Skeletal muscle satellite cell (primary cell): ENCODE results near the gene CCDC57.

Experiments used
- H3K27me3 ChIP-seq: 2 replicates; pipeline ENCODE4 v1.7.0; 2013; ENCODE audit warnings: low read length; ENCODE audit not compliant: control insufficient read depth, insufficient read depth
- H3K36me3 ChIP-seq: 2 replicates; pipeline ENCODE4 v1.7.0; 2013; ENCODE audit warnings: mild to moderate bottlenecking, control low read depth, low read length; ENCODE audit not compliant: insufficient read depth
- H3K4me1 ChIP-seq: 2 replicates; pipeline ENCODE4 v1.7.0; 2013; ENCODE audit warnings: low read length; ENCODE audit not compliant: control insufficient read depth, insufficient read depth
- H3K4me2 ChIP-seq: 2 replicates; pipeline ENCODE4 v1.7.0; 2013; ENCODE audit warnings: mild to moderate bottlenecking, low read length
- H3K4me3 ChIP-seq: 2 replicates; pipeline ENCODE4 v1.7.0; 2013; ENCODE audit warnings: low read length
- H3K9ac ChIP-seq: 2 replicates; pipeline ENCODE4 v1.7.0; 2013; ENCODE audit warnings: mild to moderate bottlenecking, low read depth, low read length, moderate library complexity
- H3K9me3 ChIP-seq: replicated peaks from 2 replicates; pipeline ENCODE4 v1.7.0; 2013; ENCODE audit warnings: mild to moderate bottlenecking, control low read depth, low read length

CCDC57 gene

GRCh38 chr17:82056729-82057621 lies 155.7 kb downstream of the CCDC57 start:
- Histone ChIP-seq H3K36me3 (peaks cover 76% of the 10 kb centered on the region), H3K4me3 (no peak overlapping the region), H3K9me3 (no peaks in the 10 kb centered on the region), H3K4me2 (no peak overlapping the region), H3K9ac (no peak overlapping the region), H3K4me1 (peaks cover 12% of the 10 kb centered on the region), H3K27me3 (no peaks in the 10 kb centered on the region)

- Histone ChIP-seq H3K9me3 (no peaks in the 10 kb centered on the region), H3K27me3 (no peaks in the 10 kb centered on the region), H3K9ac (no peak overlapping the region), H3K4me2 (no peak overlapping the region), H3K36me3 (peaks cover 70% of the 10 kb centered on the region), H3K4me1 (peaks cover 12% of the 10 kb centered on the region), H3K4me3 (no peak overlapping the region)
Observed at GRCh38 chr17:82055965-82056728, 156.5 kb downstream of the CCDC57 start.

- no peaks in the 10 kb centered on the region for H3K27me3 ChIP-seq
- H3K9ac ChIP-seq, result no peak overlapping the region
- H3K9me3 ChIP-seq, result no peaks in the 10 kb centered on the region
- H3K36me3 ChIP-seq, result peaks cover 64% of the 10 kb centered on the region
- H3K4me2 ChIP-seq, result no peak overlapping the region
- H3K4me3 ChIP-seq, result no peak overlapping the region
- peaks cover 17% of the 10 kb centered on the region for H3K4me1 ChIP-seq
Observed at GRCh38 chr17:82055023-82055964, 157.3 kb downstream of the CCDC57 start.

- Histone ChIP-seq H3K36me3 (peaks cover 64% of the 10 kb centered on the region), H3K27me3 (no peaks in the 10 kb centered on the region), H3K4me3 (no peak overlapping the region), H3K4me1 (peaks cover 19% of the 10 kb centered on the region), H3K9me3 (no peaks in the 10 kb centered on the region), H3K4me2 (no peak overlapping the region), H3K9ac (no peak overlapping the region)
Observed at GRCh38 chr17:82054351-82055022, 158.2 kb downstream of the CCDC57 start.

- Histone ChIP-seq H3K9ac (no peak overlapping the region), H3K27me3 (no peaks in the 10 kb centered on the region), H3K4me2 (no peak overlapping the region), H3K9me3 (no peaks in the 10 kb centered on the region), H3K4me3 (no peak overlapping the region), H3K4me1 (peaks cover 19% of the 10 kb centered on the region), H3K36me3 (peaks cover 62% of the 10 kb centered on the region)
Observed at GRCh38 chr17:82053556-82054263, 158.9 kb downstream of the CCDC57 start.

GRCh38 chr17:82053130-82053529 lies 159.5 kb downstream of the CCDC57 start:
- Histone ChIP-seq H3K4me2 (peak overlapping the region; percentile 89), H3K4me1 (peaks cover 19% of the 10 kb centered on the region), H3K9ac (peak overlapping the region; percentile 84), H3K36me3 (peaks cover 63% of the 10 kb centered on the region), H3K9me3 (no peaks in the 10 kb centered on the region), H3K27me3 (no peaks in the 10 kb centered on the region), H3K4me3 (peak overlapping the region; percentile 77)

- Histone ChIP-seq H3K9ac (peak overlapping the region; percentile 84), H3K4me2 (peak overlapping the region; percentile 89), H3K27me3 (no peaks in the 10 kb centered on the region), H3K4me1 (peaks cover 19% of the 10 kb centered on the region), H3K4me3 (peak overlapping the region; percentile 77), H3K36me3 (peaks cover 63% of the 10 kb centered on the region), H3K9me3 (no peaks in the 10 kb centered on the region)
Observed at GRCh38 chr17:82052638-82053059, 160.0 kb downstream of the CCDC57 start.

GRCh38 chr17:82051776-82052637 lies 160.6 kb downstream of the CCDC57 start, which contains the start of the genes GPS1 and RFNG:
Gene GPS1, plus strand, starts transcription at chr17:82051898. Its CDS starts 34 bp downstream, at chr17:82051932.
Gene RFNG, minus strand, starts transcription at chr17:82051811. Its CDS starts 45 bp downstream, at chr17:82051766.
- H3K9ac ChIP-seq, result peak within 1 kb of the TSS; percentile 84
- no peaks in the 10 kb centered on the region for H3K9me3 ChIP-seq
- H3K4me2 ChIP-seq, result peak within 1 kb of the TSS; percentile 89
- no peaks in the 10 kb centered on the region for H3K27me3 ChIP-seq
- H3K36me3 ChIP-seq, result peaks cover 62% of the 10 kb centered on the region
- peaks cover 19% of the 10 kb centered on the region for H3K4me1 ChIP-seq
- peak within 1 kb of the TSS; percentile 77 for H3K4me3 ChIP-seq
